HG03378 (cell line): ENCODE results near the gene SLC36A3.
A peak's percentile ranks its signal among the peaks of the same experiment; 100 is the strongest.
"Not testable (repeated sequence)": the region's sequence is repeated elsewhere in the genome, so short reads cannot be mapped to it uniquely, and the experiment has no call there.

Experiments used
- ATAC-seq: cut with Tn5 transposase; IDR thresholded peaks from one replicate; pipeline ENCODE4 v1.9.1; 2021; ENCODE audit warnings: mild to moderate bottlenecking, moderate library complexity; ENCODE audit not compliant: unreplicated experiment

Gene SLC36A3

GRCh38 chr5:151262532-151262931 lies 41.0 kb downstream of the SLC36A3 start:
- ATAC-seq, result no peak

- ATAC-seq, result no peak
Observed at GRCh38 chr5:151259931-151260330, 43.6 kb downstream of the SLC36A3 start.

- no peak for ATAC-seq
Observed at GRCh38 chr5:151258816-151259215, 44.8 kb downstream of the SLC36A3 start.

GRCh38 chr5:151258201-151258611 lies 45.4 kb downstream of the SLC36A3 start:
- ATAC-seq, result no peak

GRCh38 chr5:151257731-151258181 lies 45.8 kb downstream of the SLC36A3 start:
- ATAC-seq, result peak; percentile 33

GRCh38 chr5:151255621-151256286 lies 47.8 kb downstream of the SLC36A3 start:
- ATAC-seq, result peak; percentile 50

- not testable (repeated sequence) for ATAC-seq
Observed at GRCh38 chr5:151254990-151255389, 48.6 kb downstream of the SLC36A3 start.

- ATAC-seq, result no peak
Observed at GRCh38 chr5:151254556-151254955, 49.0 kb downstream of the SLC36A3 start.

- no peak for ATAC-seq
Observed at GRCh38 chr5:151253605-151253950, 50.0 kb downstream of the SLC36A3 start.

GRCh38 chr5:151252762-151253604 lies 50.6 kb downstream of the SLC36A3 start, which contains the start of gene GM2A:
Gene GM2A, plus strand, starts transcription at chr5:151253185. Its CDS starts 32 bp downstream, at chr5:151253217.
- peak; percentile 77 for ATAC-seq

GRCh38 chr5:151251621-151252020 lies 51.9 kb downstream of the SLC36A3 start:
- ATAC-seq, result no peak

- no peak for ATAC-seq
Observed at GRCh38 chr5:151251001-151251551, 52.5 kb downstream of the SLC36A3 start.

- ATAC-seq, result no peak
Observed at GRCh38 chr5:151250346-151251000, 53.1 kb downstream of the SLC36A3 start.

- no peak for ATAC-seq
Observed at GRCh38 chr5:151249281-151249680, 54.3 kb downstream of the SLC36A3 start.

- no peak for ATAC-seq
Observed at GRCh38 chr5:151248651-151249050, 54.9 kb downstream of the SLC36A3 start.

GRCh38 chr5:151245680-151246219 lies 57.8 kb downstream of the SLC36A3 start:
- no peak for ATAC-seq

- no peak for ATAC-seq
Observed at GRCh38 chr5:151244206-151244605, 59.4 kb downstream of the SLC36A3 start.

- no peak for ATAC-seq
Observed at GRCh38 chr5:151243564-151243963, 60.0 kb downstream of the SLC36A3 start.

GRCh38 chr5:151243127-151243526 lies 60.4 kb downstream of the SLC36A3 start:
- ATAC-seq, result no peak

- ATAC-seq, result no peak
Observed at GRCh38 chr5:151240924-151241635, 62.5 kb downstream of the SLC36A3 start.
